D721Med (cell line): ENCODE data around the gene CYCS.
"Not testable (repeated sequence)": the region's sequence is repeated elsewhere in the genome, so short reads cannot be mapped to it uniquely, and the experiment has no call there.

ENCODE experiments used
- DNase-seq: peaks from one replicate; pipeline ENCODE4 v3.0.0; 2011; ENCODE audit warnings: low spot score; ENCODE audit not compliant: insufficient read length
- FAIRE-seq: peaks from 2 replicates; lab custom pipeline; 2011; peaks lifted over from hg19 to GRCh38; lab: Jason Lieb, UNC
- TF ChIP-seq, protein P1 (sequence below): IDR thresholded peaks from 2 replicates; pipeline ENCODE4 v1.5.1; 2012; ENCODE audit warnings: mild to moderate bottlenecking, control low read depth; ENCODE audit not compliant: insufficient read depth; ENCODE audit errors: missing control alignments

CYCS gene

DNA sequence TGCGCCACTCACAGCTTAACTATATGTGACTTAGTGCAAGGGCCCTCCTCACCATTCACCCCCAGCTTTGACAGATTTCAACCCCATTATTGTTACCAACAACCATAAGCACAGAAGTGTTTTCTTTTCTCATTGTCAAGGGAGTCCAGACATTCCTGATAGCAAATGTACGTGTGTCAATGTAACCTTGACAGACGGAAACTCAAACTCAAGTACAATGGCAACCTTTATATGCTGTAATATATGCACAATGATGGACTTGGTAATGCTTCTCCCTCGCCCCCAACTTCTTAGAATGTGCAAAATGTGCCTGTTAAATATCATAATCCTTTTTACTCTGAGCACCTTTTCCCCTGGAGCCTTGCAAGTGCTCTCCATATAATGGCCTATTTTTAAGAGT is 34.7 kb downstream of the CYCS start:
- DNase-seq (no peak), FAIRE-seq (no peak)
- TF ChIP-seq, protein P1, sequence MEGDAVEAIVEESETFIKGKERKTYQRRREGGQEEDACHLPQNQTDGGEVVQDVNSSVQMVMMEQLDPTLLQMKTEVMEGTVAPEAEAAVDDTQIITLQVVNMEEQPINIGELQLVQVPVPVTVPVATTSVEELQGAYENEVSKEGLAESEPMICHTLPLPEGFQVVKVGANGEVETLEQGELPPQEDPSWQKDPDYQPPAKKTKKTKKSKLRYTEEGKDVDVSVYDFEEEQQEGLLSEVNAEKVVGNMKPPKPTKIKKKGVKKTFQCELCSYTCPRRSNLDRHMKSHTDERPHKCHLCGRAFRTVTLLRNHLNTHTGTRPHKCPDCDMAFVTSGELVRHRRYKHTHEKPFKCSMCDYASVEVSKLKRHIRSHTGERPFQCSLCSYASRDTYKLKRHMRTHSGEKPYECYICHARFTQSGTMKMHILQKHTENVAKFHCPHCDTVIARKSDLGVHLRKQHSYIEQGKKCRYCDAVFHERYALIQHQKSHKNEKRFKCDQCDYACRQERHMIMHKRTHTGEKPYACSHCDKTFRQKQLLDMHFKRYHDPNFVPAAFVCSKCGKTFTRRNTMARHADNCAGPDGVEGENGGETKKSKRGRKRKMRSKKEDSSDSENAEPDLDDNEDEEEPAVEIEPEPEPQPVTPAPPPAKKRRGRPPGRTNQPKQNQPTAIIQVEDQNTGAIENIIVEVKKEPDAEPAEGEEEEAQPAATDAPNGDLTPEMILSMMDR, result no peak

DNA sequence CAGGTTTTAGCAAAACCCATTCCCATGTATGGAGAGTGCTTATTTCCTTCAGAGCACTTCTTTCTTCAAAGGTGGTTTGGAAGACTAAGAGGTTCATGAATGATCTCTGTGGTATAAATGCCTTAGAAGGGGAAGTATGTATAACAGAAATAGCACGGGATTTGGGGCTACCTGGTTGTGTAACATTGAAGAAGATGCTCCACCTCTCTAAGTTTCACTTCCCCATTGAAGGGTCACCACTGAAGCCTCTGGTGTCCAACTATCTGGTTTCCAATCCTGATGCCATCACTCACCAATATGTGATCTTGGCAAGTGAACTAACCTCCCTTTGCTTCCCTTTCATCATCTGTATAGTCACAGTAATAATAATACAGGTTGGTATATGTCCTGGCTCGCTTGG is 37.2 kb downstream of the CYCS start:
- TF ChIP-seq, protein P1, result no peak
- DNase-seq (no peak), FAIRE-seq (no peak)

DNA sequence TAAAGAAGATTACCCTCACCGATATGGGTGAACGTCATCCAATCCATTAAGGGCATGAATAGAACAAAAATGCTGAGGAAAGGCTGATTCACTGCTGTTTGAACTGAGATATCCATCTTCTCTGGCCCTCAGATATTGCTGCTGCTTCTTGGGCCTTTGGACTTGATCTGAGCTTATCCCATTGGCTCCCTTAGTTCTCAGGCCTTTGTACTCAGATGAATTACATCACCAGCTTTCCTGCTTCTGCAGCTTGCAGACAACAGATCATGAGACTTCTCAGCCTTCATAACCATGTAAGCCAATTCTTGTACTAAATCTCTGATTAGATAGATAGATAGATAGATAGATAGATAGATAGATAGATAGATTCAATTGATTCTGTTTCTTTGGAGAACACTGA is 40.2 kb downstream of the CYCS start:
- DNase-seq, result no peak
- TF ChIP-seq, protein P1, result no peak
- FAIRE-seq, result no peak

DNA sequence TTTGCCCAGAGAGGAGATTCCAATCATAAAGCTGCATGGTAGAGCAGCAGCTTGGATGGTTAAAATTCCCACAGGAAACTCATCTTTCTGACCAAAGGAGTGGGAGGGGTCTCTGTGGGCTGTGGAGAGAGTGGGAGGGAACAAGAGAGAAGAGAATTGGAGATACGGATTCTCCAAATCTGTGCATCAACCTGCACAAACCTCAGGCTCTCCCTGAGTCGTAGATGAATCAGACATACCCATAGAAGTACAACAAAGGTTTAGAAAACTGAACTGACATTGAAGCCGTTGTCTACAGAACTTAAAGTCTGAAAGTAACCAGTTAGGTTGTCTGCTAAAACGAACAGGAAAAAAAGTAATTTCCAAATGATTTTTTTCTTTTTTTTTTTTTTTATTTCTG is 41.9 kb downstream of the CYCS start:
- no peak for DNase-seq
- FAIRE-seq, result no peak
- TF ChIP-seq, protein P1, result no peak

DNA sequence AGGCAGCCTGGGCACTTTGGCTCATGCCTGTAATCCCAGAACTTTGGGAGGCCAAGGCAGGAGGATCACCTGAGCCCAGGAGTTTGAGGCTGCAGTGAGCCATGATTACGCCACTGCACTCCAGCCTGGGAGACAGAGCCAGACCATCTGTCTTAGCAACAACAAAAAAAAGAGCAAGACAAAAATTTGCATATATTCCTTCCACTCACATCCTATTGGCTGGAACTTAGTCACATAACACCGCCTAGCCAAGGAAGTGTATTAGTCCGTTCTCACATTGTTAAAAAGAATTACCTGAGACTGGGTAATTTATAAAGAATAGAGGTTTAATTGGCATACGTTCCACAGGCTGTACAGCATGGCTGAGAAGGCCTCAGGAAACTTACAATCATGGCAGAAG is 43.0 kb downstream of the CYCS start:
- not testable (repeated sequence) for FAIRE-seq, DNase-seq

DNA sequence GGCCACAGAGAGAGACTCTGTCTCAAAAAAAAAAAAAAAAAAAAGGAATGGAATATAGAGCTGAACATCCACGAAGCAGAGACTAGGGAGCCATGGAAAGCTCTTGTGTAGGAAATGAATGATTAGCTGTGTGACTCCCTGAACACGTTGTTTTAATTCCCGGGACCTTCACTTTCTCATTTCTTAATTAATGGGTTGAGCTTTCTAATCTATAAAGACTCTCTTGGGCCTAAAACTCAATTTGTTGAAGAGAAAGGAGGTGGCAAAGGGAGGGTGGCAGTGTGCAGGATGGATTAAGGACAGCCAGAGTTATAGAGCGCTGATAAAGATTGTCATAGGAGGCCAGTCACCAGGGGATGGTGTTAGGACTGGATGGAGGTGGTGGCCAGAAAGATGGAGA is 48.0 kb downstream of the CYCS start:
- DNase-seq, result no peak
- FAIRE-seq, result no peak
- TF ChIP-seq, protein P1, result no peak

DNA sequence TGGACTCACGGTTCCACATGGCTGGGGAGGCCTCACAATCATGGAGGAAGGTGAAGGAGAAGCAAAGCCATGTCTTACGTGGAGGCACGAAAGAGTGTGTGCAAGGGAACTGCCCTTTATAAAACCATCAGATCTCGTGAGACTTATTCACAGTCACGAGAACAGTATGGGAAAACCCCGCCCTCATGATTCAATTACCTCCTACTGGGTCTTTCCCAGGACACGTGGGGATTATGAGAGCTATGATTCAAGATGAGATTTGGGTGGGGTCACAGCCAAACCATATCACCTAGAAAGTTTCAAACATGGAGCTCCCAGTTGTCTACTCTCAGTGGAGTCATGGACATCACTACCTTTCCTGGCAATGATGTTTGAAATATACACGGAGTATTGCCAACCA is 49.6 kb downstream of the CYCS start:
- DNase-seq (no peak), FAIRE-seq (no peak)
- TF ChIP-seq, protein P1, result no peak

DNA sequence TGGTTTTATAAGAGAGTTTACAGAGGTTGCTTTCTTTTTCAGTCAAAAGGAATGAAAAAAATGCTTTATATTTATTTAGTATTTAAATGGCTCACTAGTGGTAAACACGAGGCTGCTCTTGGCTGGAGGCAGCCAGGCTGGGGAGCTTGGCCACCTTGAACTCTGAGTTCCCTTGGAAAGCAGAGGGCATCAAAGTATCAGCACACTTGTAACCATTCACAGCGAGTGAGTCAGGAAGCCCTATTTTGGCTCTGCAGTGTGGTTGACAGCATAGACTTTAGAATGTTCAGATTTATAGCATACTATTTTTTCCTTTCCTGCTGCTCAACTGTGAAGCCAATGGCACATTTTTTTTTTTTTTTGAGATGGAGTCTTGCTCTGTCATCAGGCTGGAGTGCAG is 51.6 kb downstream of the CYCS start:
- FAIRE-seq (no peak), DNase-seq (no peak)

More for the DNA sequence above, 51.6 kb downstream of the CYCS start:
- TF ChIP-seq, protein P1, result no peak
